ENCODE data around the gene MRPL36.
"Not testable (repeated sequence)": the region's sequence is repeated elsewhere in the genome, so short reads cannot be mapped to it uniquely, and the experiment has no call there.

Gene MRPL36

DNA sequence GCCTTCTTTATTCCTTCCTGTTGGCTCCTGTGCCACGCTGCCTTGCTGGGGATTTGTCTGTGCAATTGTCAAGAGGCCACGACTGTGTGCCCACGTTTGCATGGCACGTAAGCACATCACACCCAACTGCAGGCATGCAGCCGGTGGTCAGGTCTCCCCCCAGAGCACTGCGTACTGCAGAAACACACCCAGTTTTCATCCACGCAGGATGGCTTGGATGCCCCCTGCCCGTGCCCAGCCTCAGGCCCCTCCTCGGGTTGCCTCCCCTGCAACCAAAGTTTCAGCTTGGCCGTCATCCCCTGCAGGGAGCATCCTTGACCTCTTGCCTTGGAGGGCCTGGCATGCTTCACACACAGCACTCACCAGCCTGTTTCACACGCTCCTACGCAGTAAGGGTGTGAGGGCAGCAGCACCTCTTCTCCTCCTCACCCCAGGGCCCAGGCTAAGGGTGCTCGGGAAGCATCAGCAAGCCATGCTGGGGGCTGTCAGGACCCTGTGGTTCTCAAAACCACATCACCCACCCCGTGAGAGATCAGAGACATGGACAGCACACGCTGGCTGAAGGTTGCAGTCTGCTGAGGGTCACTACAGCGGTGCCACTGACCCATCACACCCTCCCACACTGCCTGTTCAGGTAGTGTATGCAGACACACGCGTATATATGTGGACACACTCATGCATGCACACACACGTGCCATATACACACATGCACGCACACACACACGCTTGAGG, 3.1 kb downstream of the MRPL36 start:
- no peaks in the 10 kb centered on the region for H3K9me3 Mint-ChIP-seq
- H3K4me1 Mint-ChIP-seq: peaks cover 76% of the 10 kb centered on the region
- H3K4me3 Mint-ChIP-seq: no peak overlapping the region
- no peak overlapping the region for H3K27ac Mint-ChIP-seq
- no peaks in the 10 kb centered on the region for H3K27me3 Mint-ChIP-seq
- no peak for ATAC-seq
- DNase-seq: no peak

- no peak overlapping the region for H3K27ac Mint-ChIP-seq
- H3K4me1 Mint-ChIP-seq: peaks cover 82% of the 10 kb centered on the region
- DNase-seq: no peak
- no peaks in the 10 kb centered on the region for H3K9me3 Mint-ChIP-seq
- no peak for ATAC-seq
- H3K27me3 Mint-ChIP-seq: no peaks in the 10 kb centered on the region
- no peak overlapping the region for H3K4me3 Mint-ChIP-seq
Observed at GRCh38 chr5:1795931-1796330, 3.7 kb downstream of the MRPL36 start.

- Mint-ChIP-seq H3K4me1 (peaks cover 86% of the 10 kb centered on the region), H3K9me3 (no peaks in the 10 kb centered on the region), H3K27me3 (no peaks in the 10 kb centered on the region), H3K27ac (no peak overlapping the region), H3K4me3 (no peak overlapping the region)
- DNase-seq: no peak
- ATAC-seq: no peak
Observed at GRCh38 chr5:1795506-1795905, 4.1 kb downstream of the MRPL36 start.

GRCh38 chr5:1794901-1795290, 4.7 kb downstream of the MRPL36 start:
- DNase-seq (no peak), ATAC-seq (no peak)
- H3K4me3 Mint-ChIP-seq: peak overlapping the region in 1 of 2 donors; percentile 59
- no peak overlapping the region for H3K27ac Mint-ChIP-seq
- no peaks in the 10 kb centered on the region for H3K9me3 Mint-ChIP-seq
- H3K27me3 Mint-ChIP-seq: no peaks in the 10 kb centered on the region
- peaks cover 92% of the 10 kb centered on the region for H3K4me1 Mint-ChIP-seq

GRCh38 chr5:1793966-1794900, 5.4 kb downstream of the MRPL36 start:
- DNase-seq (peak; percentile 23 to 39), ATAC-seq (no peak)
- Mint-ChIP-seq H3K9me3 (no peaks in the 10 kb centered on the region), H3K27me3 (no peaks in the 10 kb centered on the region), H3K4me1 (peaks cover 99% of the 10 kb centered on the region), H3K4me3 (peak overlapping the region; percentile 44 to 92), H3K27ac (peak overlapping the region; percentile 54 to 69)

DNA sequence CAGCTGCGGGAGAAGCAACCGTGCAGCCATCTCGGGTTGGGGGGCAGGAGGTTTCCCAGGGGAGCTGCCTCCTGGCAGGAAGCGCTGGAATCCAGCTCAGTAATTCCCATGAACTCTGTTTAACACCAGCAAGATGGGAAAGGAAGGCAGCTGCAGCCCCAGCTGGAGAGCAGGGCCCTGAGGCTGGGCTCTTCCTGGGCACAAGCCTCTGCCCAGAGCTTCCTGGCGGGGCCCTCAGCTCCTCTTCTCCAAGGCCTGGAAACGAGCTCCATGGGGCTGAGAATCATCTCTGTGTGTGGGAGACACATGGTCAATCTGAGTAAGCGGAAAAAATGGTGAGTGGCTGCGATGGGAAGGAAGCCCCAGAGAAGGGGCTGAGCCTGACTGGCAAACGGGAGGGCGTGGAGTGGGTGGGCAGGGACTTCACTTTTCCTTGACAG, 6.3 kb downstream of the MRPL36 start:
- Mint-ChIP-seq H3K4me1 (peaks cover 99% of the 10 kb centered on the region), H3K4me3 (peak overlapping the region; percentile 88 to 92), H3K27me3 (no peaks in the 10 kb centered on the region), H3K9me3 (no peaks in the 10 kb centered on the region), H3K27ac (peak overlapping the region; percentile 82 to 94)
- DNase-seq (peak in 1 of 2 donors; percentile 26), ATAC-seq (peak; percentile 4)

GRCh38 chr5:1792842-1793266, 6.8 kb downstream of the MRPL36 start:
- Mint-ChIP-seq H3K27ac (peak overlapping the region; percentile 82 to 94), H3K9me3 (no peaks in the 10 kb centered on the region), H3K4me3 (peak overlapping the region; percentile 88 to 92), H3K27me3 (no peaks in the 10 kb centered on the region), H3K4me1 (peaks cover 98% of the 10 kb centered on the region)
- DNase-seq (peak; percentile 85 to 86), ATAC-seq (peak; percentile 96)

GRCh38 chr5:1791176-1791575, 8.5 kb downstream of the MRPL36 start:
- Mint-ChIP-seq H3K27me3 (no peaks in the 10 kb centered on the region), H3K27ac (no peak overlapping the region), H3K9me3 (no peaks in the 10 kb centered on the region), H3K4me3 (no peak overlapping the region), H3K4me1 (peaks cover 91% of the 10 kb centered on the region)
- no peak for ATAC-seq
- DNase-seq: no peak

DNA sequence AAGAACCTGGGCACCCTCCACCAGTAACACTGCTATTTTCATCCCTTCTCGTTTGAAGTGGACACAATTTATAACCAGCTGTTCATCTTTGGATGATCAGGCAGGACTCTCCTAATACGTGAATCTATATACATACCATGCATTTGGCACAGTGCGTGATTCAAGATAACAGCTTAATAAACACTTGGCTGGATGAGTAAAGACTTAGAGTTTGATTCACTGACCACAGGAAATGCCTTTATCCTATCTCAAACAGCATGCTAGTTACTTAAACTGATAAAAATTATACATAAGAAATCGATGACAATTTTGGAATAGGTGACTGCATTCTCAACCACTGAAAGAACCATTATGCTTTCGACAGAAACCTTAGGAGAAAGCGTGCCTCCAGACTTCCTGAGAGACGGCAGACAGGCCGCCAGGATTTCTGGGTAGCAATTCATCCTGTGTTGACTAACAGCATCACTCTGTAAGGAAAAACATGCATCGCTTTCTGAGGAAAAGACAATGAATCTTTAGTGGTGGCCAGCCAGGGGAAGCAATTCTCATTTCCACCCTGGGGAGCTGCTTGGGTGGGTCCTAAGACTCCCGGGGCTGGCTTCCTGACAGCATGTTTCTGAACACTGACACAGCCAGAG, 9.7 kb downstream of the MRPL36 start:
- Mint-ChIP-seq H3K4me3 (peak overlapping the region; percentile 6 to 25), H3K4me1 (peaks cover 91% of the 10 kb centered on the region), H3K27ac (no peak overlapping the region), H3K9me3 (no peaks in the 10 kb centered on the region), H3K27me3 (no peaks in the 10 kb centered on the region)
- ATAC-seq: no peak
- no peak for DNase-seq

DNA sequence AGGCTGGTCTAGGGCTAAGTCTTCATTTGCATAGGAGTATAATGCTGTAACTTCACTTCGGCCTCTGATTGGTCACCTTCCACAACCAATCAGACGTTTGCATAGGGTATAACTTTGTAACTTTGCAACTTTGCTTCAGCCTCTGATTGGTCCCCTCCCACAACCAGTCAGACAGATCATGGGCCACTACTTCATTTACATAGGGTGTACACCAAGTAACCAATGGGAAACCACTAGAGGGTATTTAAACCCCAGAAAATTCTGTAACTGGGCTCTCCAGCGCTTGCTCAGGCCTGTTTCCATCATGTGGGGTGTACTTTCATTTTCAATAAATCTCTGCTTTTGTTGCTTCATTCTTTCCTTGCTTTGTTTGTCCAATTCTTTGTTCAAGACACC, 10.2 kb downstream of the MRPL36 start:
- not testable (repeated sequence) for H3K27me3 Mint-ChIP-seq, H3K27ac Mint-ChIP-seq, H3K9me3 Mint-ChIP-seq, ATAC-seq
- peak; percentile 34 to 49 for DNase-seq
- Mint-ChIP-seq H3K4me1 (peaks cover 91% of the 10 kb centered on the region), H3K4me3 (peak overlapping the region; percentile 6 to 25)

GRCh38 chr5:1788828-1789227, 10.8 kb downstream of the MRPL36 start:
- DNase-seq (no peak), ATAC-seq (no peak)
- Mint-ChIP-seq H3K4me1 (peaks cover 91% of the 10 kb centered on the region), H3K27ac (no peak overlapping the region), H3K9me3 (no peaks in the 10 kb centered on the region), H3K4me3 (peak overlapping the region; percentile 2 to 48), H3K27me3 (no peaks in the 10 kb centered on the region)

GRCh38 chr5:1788200-1788599, 11.4 kb downstream of the MRPL36 start:
- H3K27ac Mint-ChIP-seq: no peak overlapping the region
- H3K9me3 Mint-ChIP-seq: no peaks in the 10 kb centered on the region
- H3K4me1 Mint-ChIP-seq: peaks cover 91% of the 10 kb centered on the region
- ATAC-seq (no peak), DNase-seq (no peak)
- no peaks in the 10 kb centered on the region for H3K27me3 Mint-ChIP-seq
- H3K4me3 Mint-ChIP-seq: no peak overlapping the region

DNA sequence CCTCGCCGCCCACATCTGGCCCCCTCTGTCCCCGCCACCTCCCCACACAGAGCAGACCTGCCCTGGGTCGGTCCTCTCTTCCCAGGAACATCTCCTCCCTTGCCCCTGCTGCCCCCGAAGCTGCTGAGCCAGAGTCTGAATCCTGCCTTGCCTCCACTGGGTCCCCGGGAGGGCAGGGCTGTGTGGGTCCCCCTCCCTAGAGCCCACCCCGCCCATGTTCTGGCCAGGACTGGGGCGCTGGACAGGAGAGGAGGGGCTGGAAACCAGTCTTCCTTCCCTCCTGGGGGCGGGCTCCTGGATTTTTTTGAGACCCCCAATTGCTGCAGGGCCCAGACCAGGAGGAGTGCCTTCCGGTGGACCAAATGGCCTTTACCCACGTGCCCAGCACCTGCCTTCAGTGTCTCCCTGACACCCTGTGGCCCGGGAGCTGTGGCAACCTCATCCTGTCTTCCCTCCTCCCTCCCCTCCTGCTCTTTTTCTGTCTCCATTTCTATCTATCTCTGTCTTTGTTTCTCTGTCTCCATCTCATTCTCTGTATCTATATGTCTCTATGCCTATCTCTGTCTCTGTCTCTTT, 12.1 kb downstream of the MRPL36 start:
- Mint-ChIP-seq H3K4me3 (no peak overlapping the region), H3K4me1 (peaks cover 91% of the 10 kb centered on the region), H3K9me3 (no peaks in the 10 kb centered on the region), H3K27ac (no peak overlapping the region), H3K27me3 (no peaks in the 10 kb centered on the region)
- DNase-seq: no peak
- no peak for ATAC-seq

DNA sequence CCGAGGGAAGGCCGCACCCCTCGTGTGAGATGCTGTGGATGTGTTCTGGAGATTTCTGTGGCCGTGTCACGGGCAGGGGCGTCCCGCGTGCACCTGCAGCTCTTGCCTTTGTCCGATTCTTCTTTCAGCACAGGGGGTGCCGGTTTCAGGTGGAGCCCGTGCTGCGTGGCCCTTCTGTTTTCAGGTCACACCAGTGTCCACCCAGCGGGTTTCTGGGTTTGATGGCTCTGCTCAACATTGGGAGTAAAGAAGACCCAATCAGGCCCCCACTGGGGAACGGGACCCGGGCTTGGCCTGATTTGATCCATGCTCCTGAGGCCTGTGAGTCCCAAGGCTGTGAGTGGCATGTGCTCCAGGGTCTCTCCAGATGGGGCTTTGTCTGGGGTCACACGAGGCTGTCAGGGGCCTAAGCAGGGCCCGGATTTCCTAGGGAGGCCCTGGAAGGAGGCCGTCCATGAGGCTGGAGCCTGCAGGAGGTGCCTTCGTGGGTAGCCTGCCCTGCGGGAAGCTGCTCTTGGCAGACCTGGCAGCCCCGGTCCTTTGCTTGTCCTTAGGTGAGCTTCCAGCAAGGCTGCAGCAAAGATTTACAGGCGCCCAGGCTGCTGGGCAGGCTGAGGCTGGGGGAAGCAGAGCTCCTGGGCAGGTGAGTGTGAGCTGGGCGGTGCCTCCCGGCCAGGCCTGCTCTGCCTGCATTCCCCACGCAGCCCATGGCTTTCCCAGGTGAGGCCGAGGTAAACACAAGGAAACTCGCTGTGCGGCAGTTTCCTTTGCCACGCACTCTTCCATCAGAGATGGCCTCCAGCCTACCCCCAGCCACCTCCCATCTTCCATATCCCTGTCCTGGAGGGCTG, 12.8 kb downstream of the MRPL36 start:
- H3K27ac Mint-ChIP-seq: no peak overlapping the region
- H3K27me3 Mint-ChIP-seq: no peaks in the 10 kb centered on the region
- no peaks in the 10 kb centered on the region for H3K9me3 Mint-ChIP-seq
- ATAC-seq: no peak
- DNase-seq: no peak
- no peak overlapping the region for H3K4me3 Mint-ChIP-seq
- H3K4me1 Mint-ChIP-seq: peaks cover 87% of the 10 kb centered on the region

DNA sequence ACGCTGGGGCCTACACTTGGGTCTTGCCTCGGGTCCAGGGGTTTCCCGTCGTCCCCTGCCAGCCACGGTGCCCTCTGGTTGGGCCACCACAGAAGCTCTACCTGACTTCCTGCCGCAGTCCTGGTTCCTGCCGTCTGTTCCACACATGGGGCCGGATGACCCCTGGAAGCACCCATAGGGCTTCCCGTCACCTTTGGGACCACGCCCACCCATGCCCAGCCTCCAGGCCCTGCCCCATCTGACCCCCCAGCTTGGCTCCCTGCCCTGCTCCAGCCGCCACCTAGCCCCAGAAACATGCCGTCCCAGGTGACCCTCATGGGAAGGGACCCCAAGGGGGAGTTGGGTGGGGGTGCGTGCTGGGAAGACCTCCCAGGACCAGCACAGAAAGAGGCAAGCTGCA, 13.7 kb downstream of the MRPL36 start:
- H3K27ac Mint-ChIP-seq: peak overlapping the region in 1 of 2 donors; percentile 56
- no peak for ATAC-seq
- no peaks in the 10 kb centered on the region for H3K9me3 Mint-ChIP-seq
- no peaks in the 10 kb centered on the region for H3K27me3 Mint-ChIP-seq
- H3K4me1 Mint-ChIP-seq: peaks cover 79% of the 10 kb centered on the region
- peak overlapping the region in 1 of 2 donors; percentile 6 for H3K4me3 Mint-ChIP-seq
- no peak for DNase-seq
